Endothelial cell of umbilical vein (primary cell): ENCODE data around the gene MRPL4. TPM values are rescaled to one million over a fixed set of nuclear protein-coding genes. Genes with fewer than 3 reads are reported as not detected.

ENCODE experiments used
- BruUV-seq: library from RNA; stranded (reverse); fragments of 400-500 nt; replicated peaks from 2 replicates; lab custom pipeline; 2021; lab: Mats Ljungman, UMichigan
- CTCF ChIA-PET: fragments of 300-600, 350-600 bp; sonication (Branson Sonifier 250); formaldehyde crosslinking; loops from one replicate; lab custom pipeline; 2021; ENCODE audit warnings: antibody characterized with exemption, inconsistent platforms; lab: Charles Lee
- POLR2A ChIA-PET: fragments of 300-600, 350-600 bp; sonication (Branson Sonifier 250); formaldehyde crosslinking; loops from one replicate; lab custom pipeline; 2021; ENCODE audit warnings: antibody characterized with exemption, inconsistent platforms; lab: Charles Lee
- DNase-seq: peaks from one replicate; pipeline ENCODE4 v3.0.0-alpha.2; 2011; ENCODE audit warnings: low read depth, low spot score
- FAIRE-seq: peaks from 2 replicates; lab custom pipeline; 2011; peaks lifted over from hg19 to GRCh38; lab: Jason Lieb, UNC
- H2AFZ ChIP-seq: 2 replicates; pipeline ENCODE4 v1.6.0; 2012; ENCODE audit warnings: low read depth, low read length, control low read depth, inconsistent platforms
- H3K27ac ChIP-seq: 2 replicates; pipeline ENCODE4 v1.5.1; 2011; ENCODE audit warnings: low read depth, mild to moderate bottlenecking, control low read depth, low read length, moderate library complexity; ENCODE audit not compliant: insufficient read depth
- H3K27me3 ChIP-seq, 2 experiments: 2 replicates each; pipeline versions ENCODE4 v1.6.0 to v1.6.1; 2011; ENCODE audit warnings: low read length in 2 of 2, mixed read lengths in 1 of 2; ENCODE audit not compliant: control insufficient read depth in 2 of 2, insufficient read depth in 2 of 2
- H3K36me3 ChIP-seq, 2 experiments: 2 replicates in 1 of 2; 3 replicates in 1 of 2; pipeline ENCODE4 v1.5.1; 2011; ENCODE audit warnings: low read length in 2 of 2, mild to moderate bottlenecking in 1 of 2, moderate library complexity in 1 of 2; ENCODE audit not compliant: control insufficient read depth in 2 of 2, insufficient read depth in 2 of 2; ENCODE audit errors: extremely low read depth in 1 of 2
- H3K4me1 ChIP-seq: 3 replicates; pipeline ENCODE4 v1.5.1; 2011; ENCODE audit warnings: mild to moderate bottlenecking, low read length; ENCODE audit not compliant: control insufficient read depth, insufficient read depth; ENCODE audit errors: extremely low read depth
- H3K4me2 ChIP-seq: 2 replicates; pipeline ENCODE4 v1.6.1; 2011; ENCODE audit warnings: low read length, control low read depth, mixed read lengths; ENCODE audit not compliant: insufficient read depth
- H3K4me3 ChIP-seq, 3 experiments: fragments of 200-600 bp in 1 of 3; sonication (generic), shearing (Covaris generic) in 1 of 3; replicated peaks in 1 of 3; 2 replicates each; pipeline ENCODE4 v1.5.1; 2011 to 2016; ENCODE audit warnings: control low read depth in 3 of 3, low read length in 3 of 3, mild to moderate bottlenecking in 2 of 3, inconsistent platforms in 1 of 3, low read depth in 1 of 3, moderate library complexity in 1 of 3; ENCODE audit not compliant: insufficient read depth in 1 of 3
- H3K79me2 ChIP-seq: 2 replicates; pipeline ENCODE4 v1.6.0; 2012; ENCODE audit warnings: low read length, inconsistent platforms; ENCODE audit not compliant: control insufficient read depth, insufficient read depth
- H3K9ac ChIP-seq: replicated peaks from 2 replicates; pipeline ENCODE3; 2011; ENCODE audit warnings: low read length, control low read depth; ENCODE audit not compliant: insufficient read depth; ENCODE audit errors: extremely low read depth
- H3K9me1 ChIP-seq: replicated peaks from 3 replicates; pipeline ENCODE4 v1.6.0; 2011; ENCODE audit warnings: mild to moderate bottlenecking, low read length; ENCODE audit not compliant: control insufficient read depth, insufficient read depth; ENCODE audit errors: extremely low read depth
- H3K9me3 ChIP-seq: replicated peaks from 2 replicates; pipeline ENCODE4 v1.5.1; 2012; ENCODE audit warnings: low read length, inconsistent platforms; ENCODE audit not compliant: control insufficient read depth, insufficient read depth
- H4K20me1 ChIP-seq: replicated peaks from 2 replicates; pipeline ENCODE3; 2011; ENCODE audit warnings: mild to moderate bottlenecking, low read length; ENCODE audit not compliant: control insufficient read depth, insufficient read depth; ENCODE audit errors: extremely low read depth
- GATA2 ChIP-seq: IDR thresholded peaks from 2 replicates; pipeline ENCODE4 v1.7.0; 2011; ENCODE audit warnings: low read depth, mild to moderate bottlenecking, moderate library complexity, mixed read lengths, low read length; ENCODE audit not compliant: insufficient read length, insufficient read depth
- MAX ChIP-seq: IDR thresholded peaks from 2 replicates; pipeline ENCODE4 v1.6.1; 2011; ENCODE audit not compliant: insufficient read depth, insufficient read length
- POLR2A ChIP-seq: IDR thresholded peaks from 2 replicates; pipeline ENCODE4 v1.6.1; 2012; ENCODE audit warnings: low read depth, mild to moderate bottlenecking, control low read depth, low read length
- POLR2AphosphoS5 ChIP-seq: IDR thresholded peaks from 2 replicates; pipeline ENCODE4 v1.6.1; 2012; ENCODE audit warnings: low read depth, mild to moderate bottlenecking, control low read depth, low read length, moderate library complexity; ENCODE audit not compliant: insufficient read depth
- dilution Hi-C: fragments of 300-500 bp; cut with MboI; formaldehyde crosslinking; loops from one replicate; pipeline ENCODE4 v1.15.0; 2019; ENCODE audit warnings: low sequenced_read_pairs; ENCODE audit not compliant: extremely low pct_ligation_motif_present
- intact Hi-C: fragments of 100-400 bp; cut with micrococcal nuclease; formaldehyde crosslinking; loops from one replicate; pipeline ENCODE4 v1.10.0; 2022
- polyA plus RNA-seq, 4 experiments: library from polyadenylated mRNA; depleted of rRNA in 3 of 4; stranded (reverse) in 3 of 4; unstranded in 1 of 4; fragments of >200 nt; gene quantifications; 2 replicates each; pipeline versions ENCODE4 v1.2.1 to v1.2.3, GENCODE V29; 2011 to 2012; ENCODE audit warnings: missing spikeins in 1 of 4
- total RNA-seq: library from RNA; stranded (reverse); gene quantifications from 2 replicates; pipeline ENCODE4 v1.2.3, GENCODE V29; 2021
- TF ChIP-seq, protein P1 (sequence below), 2 donors: IDR thresholded peaks; 1 replicate in 1 of 2; 2 replicates in 1 of 2; pipeline ENCODE4 v1.5.1; 2011; ENCODE audit warnings: low read length in 2 of 2, mild to moderate bottlenecking in 2 of 2, moderate library complexity in 2 of 2, control low read depth in 1 of 2, inconsistent platforms in 1 of 2, low read depth in 1 of 2; ENCODE audit not compliant: insufficient read depth in 1 of 2; ENCODE audit errors: extremely low read depth in 1 of 2

The MRPL4 gene
- total and polyA plus RNA-seq, 2 donors (not counting 3 experiments of a cell fraction or from before 2014, with no cell fraction given): 70.4 to 118 TPM

DNA sequence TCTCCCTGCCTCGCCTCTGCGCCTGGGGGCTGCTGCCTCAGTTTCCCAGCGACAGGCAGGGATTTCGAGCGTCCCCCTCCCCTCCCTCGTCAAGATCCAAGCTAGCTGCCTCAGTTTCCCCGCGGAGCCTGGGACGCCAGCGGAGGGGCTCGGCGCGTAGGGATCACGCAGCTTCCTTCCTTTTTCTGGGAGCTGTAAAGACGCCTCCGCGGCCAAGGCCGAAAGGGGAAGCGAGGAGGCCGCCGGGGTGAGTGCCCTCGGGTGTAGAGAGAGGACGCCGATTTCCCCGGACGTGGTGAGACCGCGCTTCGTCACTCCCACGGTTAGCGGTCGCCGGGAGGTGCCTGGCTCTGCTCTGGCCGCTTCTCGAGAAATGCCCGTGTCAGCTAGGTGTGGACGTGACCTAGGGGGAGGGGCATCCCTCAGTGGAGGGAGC is 18.2 kb downstream of the MRPL4 start:
- Histone ChIP-seq H3K4me3 (peak overlapping the region in 1 of 3 experiments; percentile 7), H3K9me3 (no peaks in the 10 kb centered on the region), H3K9ac (peak overlapping the region; percentile 61), H3K36me3 (no peaks in the 10 kb centered on the region), H3K9me1 (no peaks in the 10 kb centered on the region), H3K27ac (peak overlapping the region; percentile 73), H3K4me2 (peak overlapping the region; percentile 50), H3K4me1 (peaks cover 36% of the 10 kb centered on the region), H4K20me1 (no peaks in the 10 kb centered on the region), H3K79me2 (no peaks in the 10 kb centered on the region), H2AFZ (peak overlapping the region; percentile 9), H3K27me3 (no peaks in the 10 kb centered on the region)
- no peak for TF ChIP-seq MAX
- TF ChIP-seq POLR2A: no peak
- TF ChIP-seq, protein P1, sequence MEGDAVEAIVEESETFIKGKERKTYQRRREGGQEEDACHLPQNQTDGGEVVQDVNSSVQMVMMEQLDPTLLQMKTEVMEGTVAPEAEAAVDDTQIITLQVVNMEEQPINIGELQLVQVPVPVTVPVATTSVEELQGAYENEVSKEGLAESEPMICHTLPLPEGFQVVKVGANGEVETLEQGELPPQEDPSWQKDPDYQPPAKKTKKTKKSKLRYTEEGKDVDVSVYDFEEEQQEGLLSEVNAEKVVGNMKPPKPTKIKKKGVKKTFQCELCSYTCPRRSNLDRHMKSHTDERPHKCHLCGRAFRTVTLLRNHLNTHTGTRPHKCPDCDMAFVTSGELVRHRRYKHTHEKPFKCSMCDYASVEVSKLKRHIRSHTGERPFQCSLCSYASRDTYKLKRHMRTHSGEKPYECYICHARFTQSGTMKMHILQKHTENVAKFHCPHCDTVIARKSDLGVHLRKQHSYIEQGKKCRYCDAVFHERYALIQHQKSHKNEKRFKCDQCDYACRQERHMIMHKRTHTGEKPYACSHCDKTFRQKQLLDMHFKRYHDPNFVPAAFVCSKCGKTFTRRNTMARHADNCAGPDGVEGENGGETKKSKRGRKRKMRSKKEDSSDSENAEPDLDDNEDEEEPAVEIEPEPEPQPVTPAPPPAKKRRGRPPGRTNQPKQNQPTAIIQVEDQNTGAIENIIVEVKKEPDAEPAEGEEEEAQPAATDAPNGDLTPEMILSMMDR (IDR thresholded peaks at IDR 0.05; ENCODE audit: extremely low read depth in 1 of 2, insufficient read depth in 1 of 2, low read depth in 1 of 2, low read length in 2 of 2): no peak
- TF ChIP-seq POLR2AphosphoS5: no peak
- no peak for TF ChIP-seq GATA2
- DNase-seq: no peak
- dilution Hi-C loops: no loop called here
- intact Hi-C loops: loop anchor here (1.0 to 5.0 kb wide), 3 partner anchors 17 to 63 kb away; partner anchors contain the start of genes FDX2, ICAM4 and RAVER1
- no peak for FAIRE-seq
- POLR2A ChIA-PET: interaction anchor here (1.4 to 2.6 kb wide), 5 partner anchors 17 to 119 kb away, joined by 6 to 15 read pairs (median 13); partner anchors contain the start of genes ICAM4, ICAM5 and RAVER1
- CTCF ChIA-PET: interaction anchor here (0.9 to 9.0 kb wide), 23 partner anchors 12 to 154 kb away, joined by 3 to 411 read pairs (median 6); partner anchors contain the start of genes CDC37, FDX2, ICAM5 and RAVER1
- BruUV-seq: no TSS peak
